ENCODE results near the gene ARHGEF33. TPM values are rescaled to one million over a fixed set of nuclear protein-coding genes. Genes with fewer than 3 reads are reported as not detected.

The ARHGEF33 gene
- total RNA-seq, 3 donors from 2014 or later (not counting 1 experiment from before 2014, with no cell fraction given): 0.27 TPM; not detected in 2

GRCh38 chr2:39017334-39017733 is 127.7 kb downstream of the ARHGEF33 start:
- DNase-seq: no peak
- no peaks in the 10 kb centered on the region for H3K9me3 ChIP-seq (ENCODE audit: control insufficient read depth, insufficient read depth, low read length)
- H3K4me1 ChIP-seq (ENCODE audit: control insufficient read depth, insufficient read depth, low read length): no peaks in the 10 kb centered on the region
- intact Hi-C loops (cut with micrococcal nuclease): no loop called here
- no peaks in the 10 kb centered on the region for H3K4me1 Mint-ChIP-seq
- H3K36me3 Mint-ChIP-seq: no peaks in the 10 kb centered on the region
- peaks cover 30% of the 10 kb centered on the region for H3K36me3 ChIP-seq (ENCODE audit: control insufficient read depth, insufficient read depth, low read length)
- H3K27me3 Mint-ChIP-seq (ENCODE audit: low read depth in 2 of 2): no peaks in the 10 kb centered on the region
- no peak overlapping the region for H3K27ac Mint-ChIP-seq
- no peak for ATAC-seq
- H3K27me3 ChIP-seq (ENCODE audit: control insufficient read depth, insufficient read depth, low read length): no peaks in the 10 kb centered on the region
- H3K27ac ChIP-seq (ENCODE audit: low read length): no peak overlapping the region
- TF ChIP-seq CTCF (IDR thresholded peaks at IDR 0.05): no peak
- H3K4me3 Mint-ChIP-seq: no peak overlapping the region
- H3K9me3 Mint-ChIP-seq: no peaks in the 10 kb centered on the region
- H3K4me3 ChIP-seq (ENCODE audit: low read length): no peak overlapping the region

GRCh38 chr2:39018638-39019037 is 129.0 kb downstream of the ARHGEF33 start:
- no peaks in the 10 kb centered on the region for H3K27me3 Mint-ChIP-seq (ENCODE audit: low read depth in 2 of 2)
- no peaks in the 10 kb centered on the region for H3K4me1 Mint-ChIP-seq
- Histone ChIP-seq H3K27ac (ENCODE audit: low read length) (no peak overlapping the region), H3K27me3 (ENCODE audit: control insufficient read depth, insufficient read depth, low read length) (no peaks in the 10 kb centered on the region), H3K36me3 (ENCODE audit: control insufficient read depth, insufficient read depth, low read length) (peaks cover 25% of the 10 kb centered on the region), H3K4me3 (ENCODE audit: low read length) (no peak overlapping the region), H3K9me3 (ENCODE audit: control insufficient read depth, insufficient read depth, low read length) (no peaks in the 10 kb centered on the region), H3K4me1 (ENCODE audit: control insufficient read depth, insufficient read depth, low read length) (no peaks in the 10 kb centered on the region)
- H3K4me3 Mint-ChIP-seq: no peak overlapping the region
- ATAC-seq (no peak), DNase-seq (no peak)
- peaks cover 8% of the 10 kb centered on the region for H3K36me3 Mint-ChIP-seq
- H3K27ac Mint-ChIP-seq: peak overlapping the region in 1 of 2 donors; percentile 3
- H3K9me3 Mint-ChIP-seq: no peaks in the 10 kb centered on the region
- WGBS (ENCODE audit: insufficient coverage): 100% methylated on average over 3 of the region's 4 CpGs
- no peak for TF ChIP-seq CTCF (IDR thresholded peaks at IDR 0.05)
- intact Hi-C loops (cut with micrococcal nuclease): no loop called here

GRCh38 chr2:39020383-39020782 is 130.7 kb downstream of the ARHGEF33 start:
- intact Hi-C loops (cut with micrococcal nuclease): no loop called here
- Mint-ChIP-seq H3K27me3 (ENCODE audit: low read depth in 2 of 2) (no peaks in the 10 kb centered on the region), H3K9me3 (no peaks in the 10 kb centered on the region), H3K27ac (no peak overlapping the region), H3K4me1 (no peaks in the 10 kb centered on the region), H3K36me3 (peaks cover 8% of the 10 kb centered on the region), H3K4me3 (no peak overlapping the region)
- no peak overlapping the region for H3K27ac ChIP-seq (ENCODE audit: low read length)
- no peak for ATAC-seq
- H3K4me1 ChIP-seq (ENCODE audit: control insufficient read depth, insufficient read depth, low read length): no peaks in the 10 kb centered on the region
- H3K36me3 ChIP-seq (ENCODE audit: control insufficient read depth, insufficient read depth, low read length): peaks cover 21% of the 10 kb centered on the region
- TF ChIP-seq CTCF (IDR thresholded peaks at IDR 0.05): no peak
- no peaks in the 10 kb centered on the region for H3K9me3 ChIP-seq (ENCODE audit: control insufficient read depth, insufficient read depth, low read length)
- H3K4me3 ChIP-seq (ENCODE audit: low read length): no peak overlapping the region
- no peak for DNase-seq
- no peaks in the 10 kb centered on the region for H3K27me3 ChIP-seq (ENCODE audit: control insufficient read depth, insufficient read depth, low read length)

- TF ChIP-seq CTCF (IDR thresholded peaks at IDR 0.05): no peak
- no peak overlapping the region for H3K4me3 ChIP-seq (ENCODE audit: low read length)
- no peaks in the 10 kb centered on the region for H3K9me3 ChIP-seq (ENCODE audit: control insufficient read depth, insufficient read depth, low read length)
- Mint-ChIP-seq H3K9me3 (no peaks in the 10 kb centered on the region), H3K36me3 (peaks cover 8% of the 10 kb centered on the region), H3K4me3 (no peak overlapping the region), H3K4me1 (no peaks in the 10 kb centered on the region), H3K27me3 (ENCODE audit: low read depth in 2 of 2) (no peaks in the 10 kb centered on the region), H3K27ac (peak overlapping the region; percentile 59 to 61)
- peaks cover 24% of the 10 kb centered on the region for H3K36me3 ChIP-seq (ENCODE audit: control insufficient read depth, insufficient read depth, low read length)
- H3K27me3 ChIP-seq (ENCODE audit: control insufficient read depth, insufficient read depth, low read length): no peaks in the 10 kb centered on the region
- ATAC-seq (no peak), DNase-seq (no peak)
- 91% methylated on average over 5 of the region's 6 CpGs for WGBS (ENCODE audit: insufficient coverage)
- no peaks in the 10 kb centered on the region for H3K4me1 ChIP-seq (ENCODE audit: control insufficient read depth, insufficient read depth, low read length)
- no peak overlapping the region for H3K27ac ChIP-seq (ENCODE audit: low read length)
- intact Hi-C loops (cut with micrococcal nuclease): no loop called here
Observed at GRCh38 chr2:39022642-39023235, 133.1 kb downstream of the ARHGEF33 start.

Measured in natural killer cell (primary cell).